GM15510 (cell line): ENCODE measurements around the gene ODAD2.

Source experiments
- POLR2A ChIP-seq: IDR thresholded peaks from 3 replicates; pipeline ENCODE4 v1.6.1; 2011; ENCODE audit warnings: borderline replicate concordance; ENCODE audit not compliant: insufficient read length; ENCODE audit errors: extremely low read depth

ODAD2 gene

DNA sequence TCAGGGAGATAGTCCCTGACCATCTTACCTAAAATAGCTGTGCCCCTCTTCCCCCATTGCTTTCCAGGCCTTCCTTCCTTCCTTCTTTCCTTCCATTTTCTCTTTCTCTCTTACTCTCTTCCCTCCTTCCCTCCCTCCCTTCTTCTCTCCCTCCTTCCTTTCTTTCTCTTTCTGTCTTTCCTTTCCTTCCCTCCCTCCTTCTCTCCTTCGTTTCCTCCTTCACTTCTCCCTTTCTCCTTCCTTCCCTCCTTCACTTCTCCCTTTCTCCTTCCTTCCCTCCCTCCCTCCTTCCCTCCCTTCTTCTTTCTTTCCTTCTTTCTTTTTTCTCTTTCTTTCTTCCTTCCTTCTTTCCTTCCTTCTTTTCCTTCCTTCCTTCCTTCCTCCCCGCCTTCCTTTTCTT lies 228.7 kb downstream of the ODAD2 start:
- TF ChIP-seq POLR2A: no peak
